Spinal cord (tissue), 10 donors: Measurements from ENCODE around the gene CCL28. TPM values are rescaled to one million over a fixed set of nuclear protein-coding genes. Genes with fewer than 3 reads are reported as not detected.
A peak's percentile ranks its signal among the peaks of the same experiment; 100 is the strongest.
"Not testable (repeated sequence)": the region's sequence is repeated elsewhere in the genome, so short reads cannot be mapped to it uniquely, and the experiment has no call there.

Experiments
- DNase-seq, 6 donors: peaks; one replicate each; pipeline versions ENCODE4 v3.0.0 to v3.0.0-alpha.2; 2013 to 2015; ENCODE audit warnings: low spot score in 6 of 6, low read depth in 4 of 6
- H3K27ac ChIP-seq: one replicate; pipeline ENCODE4 v1.5.1; 2013; ENCODE audit warnings: low read depth, low read length, control low read depth
- H3K27me3 ChIP-seq: one replicate; pipeline ENCODE4 v1.6.1; 2013; ENCODE audit warnings: low read length; ENCODE audit not compliant: control insufficient read depth, insufficient read depth
- H3K36me3 ChIP-seq: one replicate; pipeline ENCODE4 v1.6.1; 2013; ENCODE audit warnings: low read length; ENCODE audit not compliant: control insufficient read depth, insufficient read depth
- H3K4me1 ChIP-seq: one replicate; pipeline ENCODE4 v1.6.1; 2013; ENCODE audit warnings: low read length; ENCODE audit not compliant: control insufficient read depth, insufficient read depth
- H3K4me3 ChIP-seq: one replicate; pipeline ENCODE4 v1.5.1; 2013; ENCODE audit warnings: low read depth, low read length, control low read depth
- H3K9me3 ChIP-seq: one replicate; pipeline ENCODE4 v1.6.1; 2013; ENCODE audit warnings: low read length; ENCODE audit not compliant: control insufficient read depth, insufficient read depth
- WGBS: methylation state at CpG from one replicate; pipeline ENCODE4 v1.1.5; 2013; ENCODE audit warnings: missing lambda C conversion rate; ENCODE audit not compliant: insufficient coverage; 5-methylcytosine and 5-hydroxymethylcytosine counted together
- long read RNA-seq, 4 donors: transcript quantifications; one replicate each; lab custom pipeline, GENCODE V29; 2026
- polyA plus RNA-seq, 2 donors: library from polyadenylated mRNA; unstranded; fragments of 120-200 nt; gene quantifications; one replicate each; pipeline ENCODE4 v1.2.1, GENCODE V29; 2013; ENCODE audit not compliant: insufficient read length in 2 of 2
- total RNA-seq, 2 donors: library from RNA; depleted of rRNA in 1 of 2; stranded (reverse); fragments of 120-200 nt in 1 of 2; fragments of >200 nt in 1 of 2; gene quantifications; one replicate each; pipeline versions ENCODE4 v1.2.3 to v1.2.4, GENCODE V29; 2013 to 2014
- donor health status: healthy.

Gene CCL28
- 1 to 10 TPM; 2.6 to 6.1 TPM for total RNA-seq
- 1 to 10 TPM; 1.0 to 2.4 TPM for polyA plus RNA-seq
- long read RNA-seq, donor 1 = 0 reads
- long read RNA-seq, donor 2 = 0 reads
- long read RNA-seq, donor 3 = 0 reads
- long read RNA-seq, donor 4 = 0 reads

GRCh38 chr5:43412156-43412555 is at the start of gene CCL28:
CCL28 (minus strand) TSS chr5:43412391; CDS start chr5:43412316, 75 bp downstream.
- Histone ChIP-seq H3K27ac (no peak within 1 kb of the TSS), H3K4me3 (no peak within 1 kb of the TSS), H3K4me1 (no peaks in the 10 kb centered on the region), H3K27me3 (no peaks in the 10 kb centered on the region), H3K36me3 (no peaks in the 10 kb centered on the region), H3K9me3 (no peaks in the 10 kb centered on the region)
- 96% methylated on average over 3 of the region's 6 CpGs for WGBS
- no peak for DNase-seq

- DNase-seq = no peak
- no peaks in the 10 kb centered on the region for H3K36me3 ChIP-seq
- H3K9me3 ChIP-seq = peaks cover 3% of the 10 kb centered on the region
- H3K27me3 ChIP-seq = no peaks in the 10 kb centered on the region
- no peak overlapping the region for H3K4me3 ChIP-seq
- H3K4me1 ChIP-seq = no peaks in the 10 kb centered on the region
- H3K27ac ChIP-seq = no peak overlapping the region
- 100% methylated on average over 1 of the region's 1 CpG for WGBS
Measured at GRCh38 chr5:43461066-43461465, 48.9 kb upstream of the CCL28 start.

- no peaks in the 10 kb centered on the region for H3K4me1 ChIP-seq
- no peaks in the 10 kb centered on the region for H3K36me3 ChIP-seq
- H3K27me3 ChIP-seq = no peaks in the 10 kb centered on the region
- H3K27ac ChIP-seq = no peak overlapping the region
- H3K4me3 ChIP-seq = no peak overlapping the region
- 100% methylated on average over 2 of the region's 3 CpGs for WGBS
- no peak for DNase-seq
- H3K9me3 ChIP-seq = peaks cover 3% of the 10 kb centered on the region
Measured at GRCh38 chr5:43456556-43456955, 44.4 kb upstream of the CCL28 start.

GRCh38 chr5:43441575-43441974 is 29.4 kb upstream of the CCL28 start:
- not testable (repeated sequence) for H3K27ac ChIP-seq, H3K4me1 ChIP-seq, H3K4me3 ChIP-seq, H3K9me3 ChIP-seq, H3K27me3 ChIP-seq, DNase-seq, H3K36me3 ChIP-seq

GRCh38 chr5:43437062-43437660 is 25.0 kb upstream of the CCL28 start:
- Histone ChIP-seq H3K36me3 (no peaks in the 10 kb centered on the region), H3K4me1 (no peaks in the 10 kb centered on the region), H3K27me3 (no peaks in the 10 kb centered on the region), H3K27ac (no peak overlapping the region), H3K4me3 (no peak overlapping the region), H3K9me3 (no peaks in the 10 kb centered on the region)
- WGBS = no CpG with 5 or more reads among the region's 3 CpGs
- no peak for DNase-seq

GRCh38 chr5:43433382-43433781 is 21.2 kb upstream of the CCL28 start:
- H3K27me3 ChIP-seq = no peaks in the 10 kb centered on the region
- H3K27ac ChIP-seq = no peak overlapping the region
- no peaks in the 10 kb centered on the region for H3K9me3 ChIP-seq
- DNase-seq = no peak
- H3K4me1 ChIP-seq = no peaks in the 10 kb centered on the region
- WGBS = 93% methylated on average over 3 of the region's 4 CpGs
- H3K4me3 ChIP-seq = no peak overlapping the region
- no peaks in the 10 kb centered on the region for H3K36me3 ChIP-seq

GRCh38 chr5:43432486-43433375 is 20.5 kb upstream of the CCL28 start:
- no peaks in the 10 kb centered on the region for H3K4me1 ChIP-seq
- no peaks in the 10 kb centered on the region for H3K27me3 ChIP-seq
- no peaks in the 10 kb centered on the region for H3K36me3 ChIP-seq
- WGBS = 83% methylated on average over 1 of the region's 3 CpGs
- peak overlapping the region; percentile 15 for H3K27ac ChIP-seq
- H3K4me3 ChIP-seq = no peak overlapping the region
- DNase-seq = peak in 1 of 6 donors; percentile 65
- H3K9me3 ChIP-seq = no peaks in the 10 kb centered on the region

GRCh38 chr5:43429706-43430105 is 17.5 kb upstream of the CCL28 start:
- 90% methylated on average over 2 of the region's 2 CpGs for WGBS
- H3K4me1 ChIP-seq = no peaks in the 10 kb centered on the region
- H3K27me3 ChIP-seq = no peaks in the 10 kb centered on the region
- no peak overlapping the region for H3K27ac ChIP-seq
- no peak overlapping the region for H3K4me3 ChIP-seq
- no peaks in the 10 kb centered on the region for H3K36me3 ChIP-seq
- DNase-seq = no peak
- no peaks in the 10 kb centered on the region for H3K9me3 ChIP-seq

GRCh38 chr5:43429016-43429415 is 16.8 kb upstream of the CCL28 start:
- H3K4me3 ChIP-seq = no peak overlapping the region
- no peaks in the 10 kb centered on the region for H3K27me3 ChIP-seq
- H3K4me1 ChIP-seq = no peaks in the 10 kb centered on the region
- H3K27ac ChIP-seq = no peak overlapping the region
- no peak for DNase-seq
- H3K36me3 ChIP-seq = no peaks in the 10 kb centered on the region
- no peaks in the 10 kb centered on the region for H3K9me3 ChIP-seq
- 96% methylated on average over 3 of the region's 7 CpGs for WGBS

GRCh38 chr5:43427306-43427705 is 15.1 kb upstream of the CCL28 start:
- DNase-seq = no peak
- WGBS = no CpG with 5 or more reads among the region's 4 CpGs
- Histone ChIP-seq H3K9me3 (no peaks in the 10 kb centered on the region), H3K36me3 (no peaks in the 10 kb centered on the region), H3K27me3 (no peaks in the 10 kb centered on the region), H3K27ac (no peak overlapping the region), H3K4me1 (no peaks in the 10 kb centered on the region), H3K4me3 (no peak overlapping the region)
